ENCODE results near the gene SPRR1A.

SPRR1A gene

GRCh38 chr1:153025797-153026196, 41.9 kb downstream of the SPRR1A start:
- H3K9ac ChIP-seq (ENCODE audit: low read depth, low read length): no peak overlapping the region
- no peak overlapping the region for H3K27ac ChIP-seq (ENCODE audit: low read depth, low read length)
- H3K4me3 ChIP-seq (ENCODE audit: low read depth, low read length): no peak overlapping the region
- H3K36me3 ChIP-seq (ENCODE audit: control insufficient read depth, insufficient read depth, low read length): no peaks in the 10 kb centered on the region
- no peaks in the 10 kb centered on the region for H3K27me3 ChIP-seq (ENCODE audit: control insufficient read depth, insufficient read depth, low read length)
- peaks cover 9% of the 10 kb centered on the region; the same call in 1 of the 2 replicates for H3K4me1 ChIP-seq (ENCODE audit: control insufficient read depth, insufficient read depth, low read length)
- H3K9me3 ChIP-seq (ENCODE audit: control insufficient read depth, insufficient read depth, low read length): no peaks in the 10 kb centered on the region

- Histone ChIP-seq H3K27ac (ENCODE audit: low read depth, low read length) (no peak overlapping the region), H3K27me3 (ENCODE audit: control insufficient read depth, insufficient read depth, low read length) (no peaks in the 10 kb centered on the region), H3K9ac (ENCODE audit: low read depth, low read length) (no peak overlapping the region), H3K9me3 (ENCODE audit: control insufficient read depth, insufficient read depth, low read length) (no peaks in the 10 kb centered on the region), H3K4me3 (ENCODE audit: low read depth, low read length) (no peak overlapping the region), H3K4me1 (ENCODE audit: control insufficient read depth, insufficient read depth, low read length) (peaks cover 3% of the 10 kb centered on the region; the same call in 1 of the 2 replicates), H3K36me3 (ENCODE audit: control insufficient read depth, insufficient read depth, low read length) (no peaks in the 10 kb centered on the region)
Measured at GRCh38 chr1:153028766-153029165, 44.9 kb downstream of the SPRR1A start.

GRCh38 chr1:153030895-153031294, 47.0 kb downstream of the SPRR1A start, which contains the start of gene SPRR1B:
TSS of gene SPRR1B (plus strand) at chr1:153031203. CDS start at chr1:153032346, 1,143 bp downstream.
- H3K36me3 ChIP-seq (ENCODE audit: control insufficient read depth, insufficient read depth, low read length): no peaks in the 10 kb centered on the region
- no peak within 1 kb of the TSS for H3K4me3 ChIP-seq (ENCODE audit: low read depth, low read length)
- H3K4me1 ChIP-seq (ENCODE audit: control insufficient read depth, insufficient read depth, low read length): peaks cover 3% of the 10 kb centered on the region; the same call in 1 of the 2 replicates
- H3K27ac ChIP-seq (ENCODE audit: low read depth, low read length): no peak within 1 kb of the TSS
- H3K9ac ChIP-seq (ENCODE audit: low read depth, low read length): no peak within 1 kb of the TSS
- H3K9me3 ChIP-seq (ENCODE audit: control insufficient read depth, insufficient read depth, low read length): no peaks in the 10 kb centered on the region
- no peaks in the 10 kb centered on the region for H3K27me3 ChIP-seq (ENCODE audit: control insufficient read depth, insufficient read depth, low read length)

- H3K9ac ChIP-seq (ENCODE audit: low read depth, low read length): no peak overlapping the region
- peaks cover 3% of the 10 kb centered on the region; the same call in 1 of the 2 replicates for H3K4me1 ChIP-seq (ENCODE audit: control insufficient read depth, insufficient read depth, low read length)
- H3K4me3 ChIP-seq (ENCODE audit: low read depth, low read length): no peak overlapping the region
- H3K36me3 ChIP-seq (ENCODE audit: control insufficient read depth, insufficient read depth, low read length): no peaks in the 10 kb centered on the region
- no peaks in the 10 kb centered on the region for H3K9me3 ChIP-seq (ENCODE audit: control insufficient read depth, insufficient read depth, low read length)
- no peak overlapping the region for H3K27ac ChIP-seq (ENCODE audit: low read depth, low read length)
- no peaks in the 10 kb centered on the region for H3K27me3 ChIP-seq (ENCODE audit: control insufficient read depth, insufficient read depth, low read length)
Measured at GRCh38 chr1:153032073-153032472, 48.2 kb downstream of the SPRR1A start.

GRCh38 chr1:153032677-153033308, 48.9 kb downstream of the SPRR1A start:
- Histone ChIP-seq H3K9me3 (ENCODE audit: control insufficient read depth, insufficient read depth, low read length) (no peaks in the 10 kb centered on the region), H3K4me3 (ENCODE audit: low read depth, low read length) (no peak overlapping the region), H3K36me3 (ENCODE audit: control insufficient read depth, insufficient read depth, low read length) (no peaks in the 10 kb centered on the region), H3K4me1 (ENCODE audit: control insufficient read depth, insufficient read depth, low read length) (peaks cover 3% of the 10 kb centered on the region; the same call in 1 of the 2 replicates), H3K27ac (ENCODE audit: low read depth, low read length) (no peak overlapping the region), H3K27me3 (ENCODE audit: control insufficient read depth, insufficient read depth, low read length) (no peaks in the 10 kb centered on the region), H3K9ac (ENCODE audit: low read depth, low read length) (no peak overlapping the region)

- peaks cover 3% of the 10 kb centered on the region; the same call in 1 of the 2 replicates for H3K4me1 ChIP-seq (ENCODE audit: control insufficient read depth, insufficient read depth, low read length)
- no peak overlapping the region for H3K4me3 ChIP-seq (ENCODE audit: low read depth, low read length)
- no peaks in the 10 kb centered on the region for H3K27me3 ChIP-seq (ENCODE audit: control insufficient read depth, insufficient read depth, low read length)
- H3K9me3 ChIP-seq (ENCODE audit: control insufficient read depth, insufficient read depth, low read length): no peaks in the 10 kb centered on the region
- no peaks in the 10 kb centered on the region for H3K36me3 ChIP-seq (ENCODE audit: control insufficient read depth, insufficient read depth, low read length)
- H3K9ac ChIP-seq (ENCODE audit: low read depth, low read length): no peak overlapping the region
- no peak overlapping the region for H3K27ac ChIP-seq (ENCODE audit: low read depth, low read length)
Measured at GRCh38 chr1:153035211-153035610, 51.3 kb downstream of the SPRR1A start.

Measured in HUES48 (cell line).